Calu3 (cell line): ENCODE results near the gene LRMDA. TPM values are rescaled to one million over a fixed set of nuclear protein-coding genes. Genes with fewer than 3 reads are reported as not detected.

Experiments used
- BruUV-seq: library from RNA; stranded (reverse); fragments of 400-500 nt; replicated peaks from 2 replicates; lab custom pipeline; 2021; lab: Mats Ljungman, UMichigan
- CTCF ChIA-PET: fragments of 300-600 bp; sonication (Branson Sonifier 250); formaldehyde crosslinking; loops from one replicate; lab custom pipeline; 2022; ENCODE audit warnings: antibody characterized with exemption; lab: Charles Lee
- DNase-seq: peaks from one replicate; pipeline ENCODE4 v3.0.0; 2022
- H3K27ac Mint-ChIP-seq: one replicate; pipeline ENCODE4 v1.8.0; 2022; ENCODE audit warnings: mixed read lengths; ENCODE audit not compliant: unreplicated experiment
- H3K27me3 Mint-ChIP-seq: one replicate; pipeline ENCODE4 v1.8.0; 2022; ENCODE audit warnings: mixed read lengths; ENCODE audit not compliant: unreplicated experiment
- H3K36me3 Mint-ChIP-seq: one replicate; pipeline ENCODE4 v1.8.0; 2022; ENCODE audit warnings: mild to moderate bottlenecking, moderate library complexity, mixed read lengths; ENCODE audit not compliant: insufficient read depth, unreplicated experiment
- H3K4me1 Mint-ChIP-seq: one replicate; pipeline ENCODE4 v1.8.0; 2022; ENCODE audit warnings: mild to moderate bottlenecking, low read depth, mixed read lengths; ENCODE audit not compliant: unreplicated experiment
- H3K4me3 Mint-ChIP-seq: one replicate; pipeline ENCODE4 v1.8.0; 2022; ENCODE audit warnings: mild to moderate bottlenecking, low read depth, moderate library complexity, mixed read lengths; ENCODE audit not compliant: unreplicated experiment
- H3K9me3 Mint-ChIP-seq: one replicate; pipeline ENCODE4 v1.8.0; 2022; ENCODE audit warnings: low read depth, mixed read lengths; ENCODE audit not compliant: unreplicated experiment
- CTCF ChIP-seq: fragments of 200-600 bp; IDR thresholded peaks from one replicate; pipeline ENCODE4 v1.8.0; 2022; ENCODE audit warnings: antibody characterized with exemption; ENCODE audit not compliant: unreplicated experiment
- intact Hi-C: fragments of 100-400 bp; cut with micrococcal nuclease; formaldehyde crosslinking; loops from one replicate; pipeline ENCODE4 v1.10.0; 2022; ENCODE audit not compliant: unreplicated experiment
- total RNA-seq: library from RNA; stranded (reverse); gene quantifications from 2 replicates; pipeline ENCODE4 v1.2.3, GENCODE V29; 2022

The LRMDA gene
- total RNA-seq, 1 experiment from 2014 or later = 7.6 TPM

GRCh38 chr10:75693489-75693888 lies 262.1 kb downstream of the LRMDA start:
- Mint-ChIP-seq H3K4me3 (no peak overlapping the region), H3K9me3 (no peaks in the 10 kb centered on the region), H3K4me1 (no peaks in the 10 kb centered on the region), H3K36me3 (no peaks in the 10 kb centered on the region), H3K27ac (no peak overlapping the region), H3K27me3 (peaks cover 14% of the 10 kb centered on the region)
- TF ChIP-seq CTCF = no peak
- no TSS peak for BruUV-seq
- no peak for DNase-seq
- intact Hi-C loops = no loop called here
- CTCF ChIA-PET = no interaction called here

- Mint-ChIP-seq H3K27me3 (peaks cover 14% of the 10 kb centered on the region), H3K36me3 (no peaks in the 10 kb centered on the region), H3K4me3 (no peak overlapping the region), H3K27ac (no peak overlapping the region), H3K9me3 (no peaks in the 10 kb centered on the region), H3K4me1 (no peaks in the 10 kb centered on the region)
- no TSS peak for BruUV-seq
- DNase-seq = no peak
- intact Hi-C loops = no loop called here
- CTCF ChIA-PET = no interaction called here
- no peak for TF ChIP-seq CTCF
These were observed 262.8 kb downstream of the LRMDA start for GRCh38 chr10:75694269-75694668.

- Mint-ChIP-seq H3K4me3 (no peak overlapping the region), H3K27ac (no peak overlapping the region), H3K9me3 (no peaks in the 10 kb centered on the region), H3K36me3 (no peaks in the 10 kb centered on the region), H3K27me3 (peaks cover 14% of the 10 kb centered on the region), H3K4me1 (no peaks in the 10 kb centered on the region)
- no peak for DNase-seq
- intact Hi-C loops = no loop called here
- BruUV-seq = no TSS peak
- TF ChIP-seq CTCF = no peak
- CTCF ChIA-PET = no interaction called here
These were observed 263.4 kb downstream of the LRMDA start for GRCh38 chr10:75694790-75695189.

GRCh38 chr10:75695994-75696393 lies 264.6 kb downstream of the LRMDA start:
- BruUV-seq = no TSS peak
- intact Hi-C loops = no loop called here
- CTCF ChIA-PET = no interaction called here
- H3K4me1 Mint-ChIP-seq = no peaks in the 10 kb centered on the region
- DNase-seq = no peak
- no peaks in the 10 kb centered on the region for H3K9me3 Mint-ChIP-seq
- no peak for TF ChIP-seq CTCF
- no peak overlapping the region for H3K4me3 Mint-ChIP-seq
- H3K36me3 Mint-ChIP-seq = no peaks in the 10 kb centered on the region
- peaks cover 14% of the 10 kb centered on the region for H3K27me3 Mint-ChIP-seq
- H3K27ac Mint-ChIP-seq = no peak overlapping the region
